NOMO-1 treated with DMSO at 0.1 percent for 48 hours (cell line): Measurements from ENCODE around the gene ZC3H4.
"Not testable (repeated sequence)": the region's sequence is repeated elsewhere in the genome, so short reads cannot be mapped to it uniquely, and the experiment has no call there.

Experiments
- DNase-seq: peaks from one replicate; lab custom pipeline; 2025; ENCODE audit not compliant: unreplicated experiment; lab: John Stamatoyannopoulos, UW

ZC3H4 gene

DNA sequence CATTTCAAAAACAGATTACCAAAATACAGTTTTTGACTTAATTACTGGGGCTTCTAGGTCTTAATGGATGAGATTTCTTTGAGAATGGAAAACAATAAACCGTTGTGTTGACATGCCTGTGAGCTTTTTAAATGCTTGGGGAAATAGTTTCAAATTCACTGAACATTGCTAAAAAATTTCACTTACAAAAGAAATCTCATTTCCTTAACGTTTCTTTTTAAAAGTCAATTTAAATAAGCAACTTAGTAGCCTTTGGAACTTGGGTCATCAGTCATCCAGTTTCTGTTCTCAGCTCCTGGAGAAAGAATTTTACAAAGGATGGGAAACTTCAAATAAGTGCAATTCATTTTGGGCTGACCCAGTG, 4.4 kb downstream of the ZC3H4 start:
- no peak for DNase-seq

GRCh38 chr19:47107953-47108746, 5.4 kb downstream of the ZC3H4 start:
- DNase-seq: no peak

DNA sequence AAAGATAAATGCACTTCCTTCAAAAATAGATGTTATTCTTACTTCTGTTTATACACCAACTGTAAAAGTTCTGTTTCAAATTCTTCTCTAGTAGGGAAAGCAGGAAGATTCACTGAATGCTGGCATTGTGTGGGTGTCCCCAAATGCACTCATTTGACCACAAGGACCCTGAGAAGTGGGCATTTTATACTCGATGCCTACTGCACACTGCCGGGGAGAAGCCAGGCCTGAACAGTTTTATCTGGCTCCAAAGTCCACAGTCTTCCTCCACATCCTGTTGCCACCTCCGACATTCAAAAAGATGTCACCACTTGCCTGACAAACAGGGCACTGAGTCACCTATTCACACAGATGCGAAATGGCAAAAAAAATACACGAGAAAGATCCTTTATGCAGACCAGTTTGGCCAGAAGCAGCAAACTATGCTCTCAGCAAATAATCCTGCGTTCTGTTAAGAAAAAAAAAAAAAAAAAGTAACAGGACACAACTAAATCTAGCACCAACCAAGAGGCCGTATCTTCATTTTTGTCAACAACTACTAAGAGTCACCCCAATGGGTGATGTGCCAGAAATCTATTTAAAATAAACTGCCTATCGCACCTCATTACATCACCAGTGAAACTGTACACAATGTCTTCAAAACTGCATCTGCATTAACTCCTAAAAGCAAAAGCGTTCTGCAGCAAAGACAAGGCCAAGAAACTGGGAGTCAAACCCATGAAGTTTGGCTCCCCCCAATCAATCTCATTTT, 6.2 kb downstream of the ZC3H4 start:
- no peak for DNase-seq

GRCh38 chr19:47106821-47107201, 6.8 kb downstream of the ZC3H4 start:
- DNase-seq: no peak

DNA sequence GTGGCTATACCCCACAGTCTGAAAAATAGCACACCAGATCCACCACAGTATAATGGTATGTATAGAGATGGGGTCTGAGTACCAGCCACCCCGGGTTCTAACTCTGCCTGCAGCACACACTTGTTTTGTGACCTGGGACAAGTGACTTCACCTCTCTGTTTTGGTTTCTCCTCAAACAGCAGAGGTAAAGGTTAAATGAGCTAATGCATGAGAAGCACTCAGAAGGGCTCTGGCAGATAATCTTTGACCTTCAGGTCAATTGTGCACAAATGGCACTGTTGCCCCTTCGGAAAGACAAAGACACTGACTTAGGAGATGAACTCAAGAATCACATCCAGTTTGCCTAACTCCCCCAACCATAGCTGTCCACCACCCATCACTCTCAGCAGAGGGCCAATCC, 7.7 kb downstream of the ZC3H4 start:
- DNase-seq: no peak

DNA sequence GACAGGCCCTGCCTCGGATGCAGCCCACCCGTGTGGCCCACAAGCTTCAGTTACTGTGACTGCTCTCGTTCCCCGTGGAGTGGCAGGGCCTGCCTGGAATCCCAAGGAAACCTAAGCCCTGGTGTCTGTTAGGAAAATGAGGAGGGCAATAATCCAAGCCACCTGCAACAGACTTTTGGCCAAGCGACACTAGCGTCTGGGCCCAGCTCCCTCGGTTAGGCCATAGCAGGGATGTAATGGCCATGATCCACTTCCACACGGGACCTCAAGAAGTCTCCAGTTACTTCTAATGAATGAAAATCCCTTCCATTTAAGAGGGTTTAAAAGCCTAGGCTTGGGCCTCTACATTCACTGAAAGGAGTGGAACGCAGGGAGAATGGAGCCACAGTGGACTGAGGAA, 8.9 kb downstream of the ZC3H4 start:
- DNase-seq: no peak

DNA sequence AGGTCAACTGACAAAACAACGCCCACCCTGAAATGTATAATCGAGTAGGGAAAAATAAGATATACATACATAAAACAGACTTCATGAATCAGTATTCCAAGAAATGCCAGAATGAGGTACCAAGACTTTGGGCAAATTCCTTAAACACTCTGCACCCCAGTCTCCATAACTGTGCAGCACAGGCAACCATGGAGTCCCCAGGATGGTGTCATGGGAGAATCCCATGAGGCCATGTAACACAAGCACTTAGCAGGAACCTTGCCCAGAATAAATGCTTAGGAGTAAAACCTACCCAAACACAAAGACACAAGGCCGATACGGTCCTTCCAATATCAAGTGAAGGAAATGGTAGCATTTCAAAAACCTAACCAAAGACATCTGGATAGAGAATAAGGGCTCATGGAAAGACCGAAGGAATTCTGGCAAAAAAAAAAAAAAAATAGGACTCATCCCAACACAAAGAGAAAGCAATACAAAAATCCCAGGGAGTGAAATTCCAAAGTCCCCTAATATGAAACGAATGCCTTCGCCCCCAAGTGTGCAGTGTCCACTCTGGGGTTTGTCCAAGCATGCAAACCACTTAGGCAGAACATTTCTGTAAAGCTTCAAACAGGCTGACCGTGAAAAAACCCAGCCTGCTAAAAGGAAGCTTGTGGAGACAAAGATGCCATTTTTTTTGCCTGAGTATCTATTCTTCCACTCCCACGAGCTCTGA, 11.1 kb downstream of the ZC3H4 start:
- no peak for DNase-seq

- DNase-seq: not testable (repeated sequence)
These were observed 12.5 kb downstream of the ZC3H4 start for GRCh38 chr19:47101116-47101515.

GRCh38 chr19:47100290-47100689, 13.3 kb downstream of the ZC3H4 start:
- DNase-seq: no peak

DNA sequence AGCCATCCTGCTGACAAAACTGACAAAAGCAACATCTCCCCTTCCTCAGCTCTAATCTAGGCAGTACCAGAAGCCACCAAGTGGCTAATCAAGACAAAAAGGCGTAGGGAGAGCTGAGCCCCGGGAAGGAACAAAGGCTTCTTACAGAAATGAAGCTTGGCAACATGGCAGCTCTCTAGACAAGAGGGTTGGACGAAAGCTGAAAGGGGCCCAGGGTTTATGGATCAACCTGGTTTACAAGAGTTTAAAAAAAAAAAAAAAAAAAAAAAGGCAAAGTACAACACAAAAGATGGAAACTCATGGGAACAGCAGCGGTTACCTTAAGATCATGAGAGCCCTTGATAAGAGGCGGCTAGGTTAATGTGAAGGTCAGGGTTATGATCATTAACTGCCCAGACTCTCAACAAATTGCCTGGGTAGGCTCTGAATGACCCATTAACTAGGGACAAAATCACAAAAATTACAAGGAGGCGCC, 14.0 kb downstream of the ZC3H4 start:
- no peak for DNase-seq

- DNase-seq: no peak
These were observed 15.0 kb downstream of the ZC3H4 start for GRCh38 chr19:47098608-47099007.

DNA sequence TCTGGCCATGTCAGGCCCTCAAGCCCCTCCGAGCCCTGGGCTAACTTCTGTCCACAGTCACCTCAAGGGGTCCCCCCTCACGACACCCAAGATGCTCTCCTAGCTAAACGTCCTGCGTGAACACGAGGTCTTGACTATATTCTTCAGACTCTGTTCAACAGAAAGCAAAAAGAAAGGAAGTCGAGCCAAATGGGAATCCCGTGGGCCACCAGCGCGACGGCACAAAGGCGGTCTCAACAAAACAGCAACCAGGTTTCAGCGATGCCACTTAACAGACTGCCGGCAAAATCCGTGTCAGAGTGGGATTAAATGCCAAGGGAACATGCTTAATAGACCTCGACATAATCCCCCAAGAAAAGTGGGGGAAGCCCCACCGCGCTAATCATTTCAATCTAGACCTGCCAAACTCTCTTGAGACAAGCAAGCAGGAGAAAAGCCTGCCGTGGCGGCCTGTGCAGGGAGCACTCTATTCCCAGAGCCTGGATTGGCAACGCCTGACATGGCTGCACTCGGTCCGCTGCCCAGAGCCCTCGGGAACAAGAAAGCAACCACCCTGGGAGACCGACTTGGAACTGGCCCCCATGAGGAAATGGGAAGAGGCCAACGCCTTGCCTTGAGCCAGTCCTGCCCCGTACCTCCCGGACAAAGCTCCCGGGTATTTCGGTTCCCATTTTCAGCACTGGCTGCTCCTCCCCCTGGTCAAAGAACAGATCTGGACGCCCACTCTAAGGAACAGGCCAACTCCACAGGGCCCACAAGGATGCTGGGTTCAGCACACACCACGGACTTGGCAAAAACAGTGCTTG, 16.0 kb downstream of the ZC3H4 start:
- DNase-seq: no peak

- DNase-seq: no peak
These were observed 16.9 kb downstream of the ZC3H4 start for GRCh38 chr19:47096721-47097120.

DNA sequence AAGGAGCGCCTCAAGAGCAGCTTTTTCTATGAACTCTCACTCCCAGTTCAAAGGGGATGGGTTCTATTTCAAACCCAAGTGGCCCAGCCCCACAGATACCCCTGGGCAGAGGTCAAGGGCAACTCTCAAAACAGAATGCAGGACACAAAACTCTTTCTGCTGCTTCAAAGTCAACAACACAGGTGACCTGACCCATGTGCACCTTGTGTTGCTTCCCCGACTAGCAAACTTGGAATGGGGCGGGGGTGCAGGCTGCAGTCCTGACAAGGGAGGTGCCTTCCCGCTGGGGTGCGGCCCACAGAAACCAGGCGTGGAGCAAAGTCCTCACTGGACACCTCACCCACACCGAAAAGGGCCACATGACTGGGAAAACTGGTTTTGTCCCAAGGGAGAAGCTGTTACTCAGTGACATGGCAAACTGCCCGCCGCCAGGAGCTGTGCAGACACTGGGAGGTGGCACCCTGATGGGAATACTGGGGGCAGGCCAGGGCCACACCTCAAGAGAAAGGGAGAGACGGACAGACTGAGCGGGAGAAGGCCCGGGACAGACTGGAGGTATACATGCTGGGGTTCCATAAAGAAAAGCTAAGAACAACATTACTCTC, 17.4 kb downstream of the ZC3H4 start:
- DNase-seq: no peak

DNA sequence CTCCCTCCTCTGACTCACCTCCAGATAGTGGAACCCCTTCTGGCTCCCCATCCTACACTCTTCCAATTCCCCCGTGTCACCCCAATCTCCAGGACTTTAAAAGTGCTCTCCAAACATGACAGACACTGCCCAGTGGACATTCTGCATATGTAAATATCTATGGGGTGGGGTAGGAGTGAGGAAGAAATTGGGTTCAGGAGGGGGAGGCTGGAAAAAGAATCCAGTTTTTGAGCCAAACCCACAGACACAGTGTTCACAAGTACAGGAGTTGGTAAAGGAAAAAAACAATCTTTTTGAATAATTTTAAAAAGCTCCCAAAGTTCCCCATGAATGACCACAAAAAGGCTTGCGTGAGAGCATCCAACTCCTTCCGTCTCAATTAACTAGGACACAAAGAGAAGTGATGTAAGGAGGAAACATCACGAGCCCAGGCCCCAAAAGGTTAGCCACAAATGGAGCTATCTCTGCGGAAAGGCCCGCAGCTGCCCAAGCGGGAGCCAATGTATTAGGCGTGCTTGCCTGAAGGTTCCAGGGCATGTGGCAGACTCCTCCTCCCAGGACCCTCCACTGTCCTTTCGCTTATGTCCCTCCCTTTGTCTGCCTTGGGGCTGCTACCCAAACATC, 18.0 kb downstream of the ZC3H4 start:
- DNase-seq: peak; percentile 71

DNA sequence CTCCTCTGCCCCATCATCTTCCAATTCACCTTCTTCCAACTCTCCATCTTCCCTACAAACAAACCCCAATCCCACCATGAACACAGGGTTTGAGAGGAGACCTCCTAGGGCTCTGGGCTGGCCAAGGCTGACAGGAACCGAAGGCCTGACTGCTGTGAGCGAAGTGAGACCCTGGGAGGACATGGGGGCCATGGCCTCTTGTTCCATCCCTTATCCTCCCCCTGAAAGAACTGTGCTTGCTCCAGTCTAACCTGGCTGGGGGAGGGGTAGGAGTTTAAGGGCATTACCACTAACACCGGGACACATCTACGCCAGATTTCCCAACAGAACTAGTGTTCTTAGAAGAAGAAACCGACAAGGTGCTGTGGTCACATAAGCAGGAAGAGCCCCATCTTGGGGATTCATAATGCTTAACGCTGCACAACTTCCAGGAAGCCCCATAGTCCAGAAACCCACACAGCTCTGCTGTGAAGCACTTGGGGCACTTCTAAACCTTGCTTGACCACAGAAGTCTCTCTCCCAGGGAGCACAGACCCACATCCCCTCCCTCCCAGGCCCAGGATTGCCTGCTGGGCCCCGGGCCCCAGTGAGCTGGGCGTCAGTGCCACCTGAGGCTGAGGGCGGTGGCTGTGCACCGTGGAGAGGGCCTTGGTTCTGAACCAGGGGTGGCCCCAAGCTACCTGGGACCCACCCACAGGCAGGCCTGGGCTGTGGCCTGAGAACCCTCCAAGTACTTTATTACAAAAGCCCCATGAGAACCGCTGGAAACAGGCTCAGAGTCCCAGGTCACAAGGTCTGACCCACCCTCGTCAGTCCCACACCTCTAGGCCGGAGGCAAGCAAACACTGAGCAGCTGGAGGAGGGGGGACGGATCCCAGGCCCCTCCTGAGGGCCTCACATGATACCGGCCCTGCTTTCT, 18.8 kb downstream of the ZC3H4 start:
- peak; percentile 14 for DNase-seq

DNA sequence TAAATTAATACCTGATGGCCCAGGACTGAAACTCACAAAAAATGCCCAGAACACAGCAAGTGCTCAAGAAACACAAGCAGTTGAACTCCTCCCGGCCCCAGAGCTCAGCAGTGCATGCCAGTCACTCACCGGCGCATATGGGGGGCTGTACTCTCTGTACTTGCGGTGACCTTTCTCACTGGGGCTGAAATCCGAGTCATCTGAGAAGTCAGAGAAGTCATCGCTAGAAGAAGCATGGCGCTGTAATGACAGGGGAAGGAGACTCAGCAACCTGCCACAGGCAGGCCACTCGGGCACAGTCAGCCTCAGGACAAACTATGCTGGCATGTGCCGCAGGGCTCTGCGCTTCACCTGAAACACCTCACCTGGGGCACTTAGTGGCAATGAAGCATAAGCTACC, 19.7 kb downstream of the ZC3H4 start:
- DNase-seq: no peak

GRCh38 chr19:47093254-47093653, 20.3 kb downstream of the ZC3H4 start:
- no peak for DNase-seq

DNA sequence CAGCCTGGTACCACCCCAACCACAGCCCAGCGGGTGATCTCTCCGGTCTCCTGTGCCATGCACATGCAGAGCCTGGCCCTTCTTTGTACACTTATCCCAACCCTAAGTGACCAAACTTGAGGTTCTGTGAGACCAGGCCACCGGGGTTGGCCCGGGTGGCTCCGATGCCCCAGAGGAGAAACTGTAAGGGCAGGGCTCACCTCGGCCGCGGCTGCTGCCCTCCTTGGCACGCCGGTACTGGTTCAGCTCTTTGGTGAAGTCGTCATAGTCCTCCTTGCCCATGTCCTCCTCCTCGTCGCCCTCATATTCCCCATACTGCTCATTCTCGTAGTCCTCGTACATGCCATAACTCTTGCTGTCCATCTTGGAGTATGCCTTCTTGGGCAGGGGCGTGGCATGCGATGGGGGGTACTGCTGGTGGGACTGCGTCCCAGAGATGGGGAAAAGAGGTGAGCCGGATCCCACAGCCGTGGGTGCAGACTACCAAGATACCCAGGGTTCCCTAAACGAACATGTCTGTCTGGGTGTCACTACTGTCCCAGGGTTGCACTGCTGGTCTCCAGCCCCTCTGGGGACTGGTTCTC, 23.7 kb downstream of the ZC3H4 start:
- no peak for DNase-seq
